ENCODE results near the gene GPC5. TPM values are rescaled to one million over a fixed set of nuclear protein-coding genes. Genes with fewer than 3 reads are reported as not detected.

Gene GPC5
- total RNA-seq, 1 experiment from 2014 or later: 0.15 TPM

- no peak overlapping the region for H3K14ac ChIP-seq (ENCODE audit: insufficient read depth, low read length)
- no CpG with 5 or more reads among the region's 1 CpG for WGBS (ENCODE audit: extremely low coverage, insufficient read length, low lambda C conversion rate)
- no peak overlapping the region for H2BK120ac ChIP-seq (ENCODE audit: low read depth, low read length, poor library complexity, severe bottlenecking)
- no peaks in the 10 kb centered on the region for H3K79me1 ChIP-seq (ENCODE audit: insufficient read depth, low read depth, low read length, poor library complexity, severe bottlenecking)
- no peak overlapping the region for H2BK5ac ChIP-seq (ENCODE audit: insufficient read length, low read length)
- H4K8ac ChIP-seq (replicated peaks; ENCODE audit: insufficient read length, low read depth, low read length): no peak overlapping the region
- H3K27ac ChIP-seq (ENCODE audit: insufficient read length, low read depth, low read length): no peak overlapping the region
- Mint-ChIP-seq H3K9me3 (peaks cover 0 to 3% of the 10 kb centered on the region in 2 experiments; a peak in 1 of 5 replicates), H3K27me3 (ENCODE audit: low read depth) (no peaks in the 10 kb centered on the region), H3K4me3 (no peak overlapping the region), H3K27ac (no peak overlapping the region), H3K36me3 (ENCODE audit: insufficient read depth in 1 of 3, low read depth in 3 of 3) (no peaks in the 10 kb centered on the region), H3K4me1 (no peaks in the 10 kb centered on the region)
- no peak overlapping the region for H3K18ac ChIP-seq (ENCODE audit: insufficient read length, low read depth, low read length)
- no peak overlapping the region for H3K4me2 ChIP-seq (ENCODE audit: insufficient read depth, insufficient read length, low read length)
- no peak overlapping the region for H2AFZ ChIP-seq (ENCODE audit: low read length)
- no peaks in the 10 kb centered on the region for H3K4me1 ChIP-seq (ENCODE audit: insufficient read depth, low read length)
- H2BK12ac ChIP-seq (ENCODE audit: insufficient read length, low read depth, low read length): no peak overlapping the region
- H3K9me3 ChIP-seq (ENCODE audit: control insufficient read depth, low read depth, low read length): no peaks in the 10 kb centered on the region
- TF ChIP-seq CTCF (conservative IDR thresholded peaks at IDR 0.05): no peak
- H3K56ac ChIP-seq (ENCODE audit: insufficient read length, low read depth, low read length): no peak overlapping the region
- no peak overlapping the region for H3K9ac ChIP-seq (ENCODE audit: extremely low read depth, insufficient read length, low read length)
- no peaks in the 10 kb centered on the region for H3K79me2 ChIP-seq (ENCODE audit: insufficient read depth, low read length)
- H3K23me2 ChIP-seq (ENCODE audit: insufficient read length, low read depth, low read length, poor library complexity, severe bottlenecking): no peaks in the 10 kb centered on the region
- no peak for DNase-seq
- no peak overlapping the region for H3K4ac ChIP-seq (ENCODE audit: low read depth, low read length)
- H3K27me3 ChIP-seq (ENCODE audit: insufficient read depth, low read length): no peaks in the 10 kb centered on the region
- H3T11ph ChIP-seq (ENCODE audit: low read length): no peak overlapping the region
- no peak overlapping the region for H2BK15ac ChIP-seq (ENCODE audit: low read depth, low read length)
- no peak overlapping the region for H3K23ac ChIP-seq (ENCODE audit: insufficient read length, low read depth, low read length)
- H2BK20ac ChIP-seq (ENCODE audit: low read depth, low read length, poor library complexity, severe bottlenecking): no peak overlapping the region
- H4K20me1 ChIP-seq (ENCODE audit: control insufficient read depth, insufficient read depth, insufficient read length): no peaks in the 10 kb centered on the region
- no peak overlapping the region for H2AK5ac ChIP-seq (ENCODE audit: insufficient read length, low read length)
- H4K5ac ChIP-seq (ENCODE audit: insufficient read length, low read depth, low read length): no peak overlapping the region
- H4K91ac ChIP-seq (ENCODE audit: insufficient read length, low read depth, low read length): no peak overlapping the region
Observed at GRCh38 chr13:91702411-91702810, 304.0 kb downstream of the GPC5 start.

Data from H9 (cell line).